Natural killer cell treated with Interleukin-12 subunit alpha and Interleukin-12 subunit beta and Interleukin-15 and Interleukin-18, amount 100 ng/mL, for 72 hours (primary cell): ENCODE data around the gene SPTB. TPM values are rescaled to one million over a fixed set of nuclear protein-coding genes. Genes with fewer than 3 reads are reported as not detected.
A peak's percentile ranks its signal among the peaks of the same experiment; 100 is the strongest.

ENCODE experiments used
- ATAC-seq, 2 donors: fragments of 150-1000 bp; cut with Tn5 transposase in 1 of 2; sonication (Bioruptor Pico), chemical (Tn5 transposase) in 1 of 2; 2 replicates each; pipeline ENCODE4 v1.10.0; 2021
- DNase-seq: peaks from one replicate; pipeline ENCODE4 v3.0.0; 2022; ENCODE audit warnings: low spot score
- H3K27ac Mint-ChIP-seq, 2 donors: 1 replicate in 1 of 2; 2 replicates in 1 of 2; pipeline ENCODE4 v1.8.0; 2022; ENCODE audit warnings: mixed read lengths in 2 of 2, mild to moderate bottlenecking in 1 of 2, moderate library complexity in 1 of 2
- H3K27me3 Mint-ChIP-seq, 2 donors: 1 replicate in 1 of 2; 2 replicates in 1 of 2; pipeline ENCODE4 v1.8.0; 2022; ENCODE audit warnings: mixed read lengths in 2 of 2
- H3K36me3 Mint-ChIP-seq: one replicate; pipeline ENCODE4 v1.8.0; 2022; ENCODE audit warnings: mixed read lengths
- H3K4me1 Mint-ChIP-seq, 2 donors: 1 replicate in 1 of 2; 2 replicates in 1 of 2; pipeline ENCODE4 v1.8.0; 2022; ENCODE audit warnings: low read depth in 2 of 2, mixed read lengths in 2 of 2, mild to moderate bottlenecking in 1 of 2
- H3K4me3 Mint-ChIP-seq: one replicate; pipeline ENCODE4 v1.8.0; 2022; ENCODE audit warnings: mixed read lengths
- H3K9me3 Mint-ChIP-seq: 2 replicates; pipeline ENCODE4 v1.8.0; 2022; ENCODE audit warnings: mixed read lengths
- total RNA-seq, 2 donors: library from RNA; stranded (reverse); gene quantifications; one replicate each; pipeline ENCODE4 v1.2.3, GENCODE V29; 2022

Gene SPTB
- total RNA-seq, 2 donors from 2014 or later = 0.07 to 0.14 TPM

DNA sequence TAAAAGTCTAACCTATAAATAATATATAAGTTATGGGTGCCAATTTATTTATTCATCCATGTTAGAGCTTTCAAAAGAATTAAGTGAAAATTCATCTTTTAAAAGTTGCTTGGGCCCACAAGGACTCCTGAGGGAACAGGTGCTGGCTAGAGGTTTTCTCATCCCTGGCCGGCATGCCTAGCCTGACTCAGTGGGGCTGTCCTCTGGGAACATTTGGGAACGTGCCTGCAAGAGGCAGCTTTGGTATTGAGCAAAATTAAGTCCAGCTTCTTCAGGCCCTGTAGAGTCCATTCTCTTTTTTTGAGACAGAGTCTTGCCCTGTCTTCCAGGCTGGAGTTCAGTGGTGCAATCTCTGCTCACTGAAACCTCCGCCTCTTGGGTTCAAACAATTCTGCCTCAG, 44.7 kb downstream of the SPTB start:
- Mint-ChIP-seq H3K4me3 (no peak overlapping the region), H3K27me3 (peaks cover 9 to 21% of the 10 kb centered on the region in 2 donors), H3K36me3 (no peaks in the 10 kb centered on the region), H3K9me3 (no peaks in the 10 kb centered on the region), H3K4me1 (no peaks in the 10 kb centered on the region), H3K27ac (no peak overlapping the region)
- ATAC-seq (no peak), DNase-seq (no peak)

DNA sequence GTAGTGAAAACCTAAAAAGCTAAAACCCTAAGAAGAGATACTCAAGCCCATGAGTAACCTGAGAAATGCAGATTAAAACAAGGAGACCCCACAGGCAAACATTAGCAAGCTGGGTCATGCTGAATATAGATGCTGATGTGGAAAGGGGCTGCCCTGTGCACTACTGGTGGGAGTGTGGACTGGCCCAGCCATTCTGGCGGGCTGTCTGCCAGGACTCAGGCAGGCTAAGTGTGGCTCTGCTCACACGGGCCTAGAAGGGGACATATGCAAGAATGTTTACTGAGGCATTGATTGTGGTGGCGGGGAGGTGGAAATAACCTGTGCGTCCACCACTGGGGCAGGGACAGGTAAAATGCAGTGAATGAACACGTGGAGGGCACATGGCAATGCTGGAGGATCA, 48.3 kb downstream of the SPTB start:
- Mint-ChIP-seq H3K4me1 (no peaks in the 10 kb centered on the region), H3K4me3 (no peak overlapping the region), H3K27me3 (peaks cover 0 to under 1% of the 10 kb centered on the region in 2 donors), H3K36me3 (no peaks in the 10 kb centered on the region), H3K9me3 (no peaks in the 10 kb centered on the region), H3K27ac (no peak overlapping the region)
- no peak for DNase-seq
- no peak for ATAC-seq

DNA sequence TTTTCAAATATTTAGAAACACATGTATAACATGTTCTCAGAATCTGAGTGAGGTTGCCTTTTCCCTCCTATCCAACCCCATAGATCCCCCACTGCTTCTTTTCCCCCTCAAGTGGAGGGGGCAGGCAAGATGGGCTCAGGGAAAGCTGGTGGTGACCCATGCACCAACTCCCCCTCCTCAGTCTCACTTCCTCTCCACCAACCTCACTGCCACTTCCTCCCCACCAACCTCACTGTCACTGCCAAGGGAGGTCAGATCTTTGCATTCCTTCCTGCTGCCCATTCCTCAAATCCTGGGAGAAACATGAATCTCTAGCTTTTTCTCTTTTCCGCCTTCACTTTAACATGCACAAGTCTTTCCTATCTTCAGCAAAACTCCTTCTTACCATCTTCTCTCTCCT, 48.7 kb downstream of the SPTB start:
- Mint-ChIP-seq H3K4me3 (no peak overlapping the region), H3K27ac (no peak overlapping the region), H3K27me3 (no peaks in the 10 kb centered on the region), H3K9me3 (no peaks in the 10 kb centered on the region), H3K4me1 (no peaks in the 10 kb centered on the region), H3K36me3 (no peaks in the 10 kb centered on the region)
- DNase-seq = no peak
- ATAC-seq = no peak

DNA sequence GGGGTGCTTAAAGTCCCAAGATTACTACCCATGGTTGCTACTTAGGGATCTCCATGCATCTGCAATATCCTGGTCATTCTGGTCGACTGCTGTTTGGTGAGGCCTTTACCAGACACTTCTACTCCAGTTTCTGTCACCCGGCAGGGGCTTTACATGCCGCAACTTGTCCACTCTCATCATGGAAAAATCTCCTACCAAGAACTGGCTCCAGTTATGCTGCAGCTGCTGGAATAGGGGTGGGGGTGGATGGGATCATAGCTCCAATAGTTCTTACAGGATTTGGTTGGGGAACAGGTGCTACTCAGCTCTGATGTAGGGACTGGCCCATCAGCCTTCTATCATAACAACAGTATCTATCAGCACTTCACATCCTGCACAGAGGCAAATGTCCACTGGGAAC, 51.6 kb downstream of the SPTB start:
- H3K4me1 Mint-ChIP-seq = peaks cover 0 to 6% of the 10 kb centered on the region in 2 donors
- ATAC-seq (no peak), DNase-seq (no peak)
- H3K27me3 Mint-ChIP-seq = peaks cover 8 to 10% of the 10 kb centered on the region in 2 donors
- H3K27ac Mint-ChIP-seq = no peak overlapping the region
- no peaks in the 10 kb centered on the region for H3K9me3 Mint-ChIP-seq
- no peak overlapping the region for H3K4me3 Mint-ChIP-seq
- no peaks in the 10 kb centered on the region for H3K36me3 Mint-ChIP-seq

DNA sequence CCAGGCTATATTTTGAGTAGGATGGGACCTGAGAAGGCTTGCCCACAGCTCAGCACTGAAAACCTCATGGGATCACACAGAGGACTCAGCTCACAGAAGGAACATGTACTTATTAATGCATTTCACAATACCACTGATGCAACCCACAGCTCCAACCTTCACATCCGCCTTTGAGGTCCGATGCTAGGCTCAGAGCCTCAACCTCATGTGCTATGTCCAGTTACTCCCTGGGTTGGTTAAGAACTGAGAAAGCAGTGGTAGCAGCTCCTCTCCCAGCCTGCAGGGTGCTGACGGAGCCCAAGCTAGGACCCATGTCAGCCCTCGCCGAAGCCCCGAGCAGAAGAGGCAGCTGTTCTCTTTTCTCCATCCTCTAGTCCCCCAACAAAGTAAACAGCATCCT, 52.9 kb downstream of the SPTB start:
- Mint-ChIP-seq H3K4me3 (no peak overlapping the region), H3K27me3 (peaks cover 8 to 11% of the 10 kb centered on the region in 2 donors), H3K4me1 (peaks cover 0 to 7% of the 10 kb centered on the region in 2 donors), H3K36me3 (no peaks in the 10 kb centered on the region), H3K27ac (no peak overlapping the region), H3K9me3 (no peaks in the 10 kb centered on the region)
- DNase-seq = no peak
- ATAC-seq = no peak

DNA sequence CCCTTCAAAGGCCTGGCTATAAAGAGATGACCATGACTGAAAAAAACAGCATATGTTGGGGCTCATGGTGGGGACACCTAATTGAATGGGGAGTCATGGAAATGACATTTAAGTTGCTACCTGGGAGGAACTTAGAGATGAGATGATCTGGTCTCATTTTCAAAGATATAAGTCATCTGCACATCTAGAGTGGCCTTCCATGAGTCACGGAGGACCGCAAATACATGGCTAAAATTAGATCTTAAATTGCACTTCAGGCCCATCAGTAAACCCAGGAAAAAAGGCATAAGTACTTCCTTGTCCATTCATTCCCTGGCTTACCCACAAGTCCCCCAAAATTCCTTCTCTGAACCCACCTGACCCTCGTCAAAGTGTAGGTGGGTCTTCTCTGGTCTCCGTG, 53.4 kb downstream of the SPTB start:
- Mint-ChIP-seq H3K4me3 (no peak overlapping the region), H3K27ac (no peak overlapping the region), H3K27me3 (peaks cover 10 to 13% of the 10 kb centered on the region in 2 donors), H3K9me3 (no peaks in the 10 kb centered on the region), H3K4me1 (peaks cover 0 to 7% of the 10 kb centered on the region in 2 donors), H3K36me3 (no peaks in the 10 kb centered on the region)
- DNase-seq = no peak
- ATAC-seq = no peak

DNA sequence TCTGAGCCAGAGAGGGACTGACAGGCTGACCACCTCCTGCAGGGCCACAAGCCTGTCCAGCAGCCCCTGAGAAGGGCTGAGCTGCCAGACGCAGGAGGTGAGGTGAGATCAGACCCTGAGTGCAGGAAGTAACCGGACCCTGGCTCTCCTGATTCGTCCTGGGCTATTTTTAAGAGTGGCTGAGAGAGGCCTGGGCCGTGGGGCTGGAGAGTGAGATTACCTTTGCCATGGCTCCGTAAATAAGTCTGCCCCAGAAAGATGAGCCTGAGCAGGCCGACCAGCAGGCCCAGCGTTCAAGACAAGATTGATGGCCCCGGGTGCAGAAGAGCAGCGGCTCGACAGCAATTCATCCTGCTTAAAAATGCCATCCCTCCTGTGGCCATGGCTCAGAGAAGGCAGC, 54.2 kb downstream of the SPTB start:
- no peaks in the 10 kb centered on the region for H3K9me3 Mint-ChIP-seq
- DNase-seq (no peak), ATAC-seq (no peak)
- H3K27me3 Mint-ChIP-seq = peaks cover 16% of the 10 kb centered on the region in 2 donors
- H3K4me3 Mint-ChIP-seq = no peak overlapping the region
- H3K27ac Mint-ChIP-seq = no peak overlapping the region
- no peaks in the 10 kb centered on the region for H3K36me3 Mint-ChIP-seq
- H3K4me1 Mint-ChIP-seq = peaks cover 0 to 7% of the 10 kb centered on the region in 2 donors

DNA sequence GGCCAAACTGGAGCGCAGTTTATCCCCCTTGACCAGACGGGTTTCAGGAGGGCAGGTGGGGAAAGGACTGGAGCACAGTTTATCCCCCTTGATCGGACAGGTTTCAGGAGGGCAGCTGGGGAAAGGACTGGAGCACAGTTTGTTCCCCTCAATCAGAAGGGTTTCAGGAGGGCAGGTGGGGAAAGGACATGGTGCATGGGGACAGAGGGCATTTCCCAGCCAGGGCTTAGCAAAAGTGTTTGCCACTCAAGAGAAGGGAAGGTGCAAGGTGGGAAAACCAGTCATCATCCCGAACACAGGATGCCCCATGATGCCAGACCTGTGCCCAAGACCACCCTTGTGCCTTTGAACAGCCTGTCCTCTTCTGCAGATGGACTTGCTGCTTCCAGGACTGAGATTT, 54.7 kb downstream of the SPTB start:
- peaks cover 16% of the 10 kb centered on the region in 2 donors for H3K27me3 Mint-ChIP-seq
- H3K4me1 Mint-ChIP-seq = peaks cover 0 to 7% of the 10 kb centered on the region in 2 donors
- H3K9me3 Mint-ChIP-seq = no peaks in the 10 kb centered on the region
- H3K36me3 Mint-ChIP-seq = no peaks in the 10 kb centered on the region
- H3K4me3 Mint-ChIP-seq = no peak overlapping the region
- no peak overlapping the region for H3K27ac Mint-ChIP-seq
- DNase-seq (no peak), ATAC-seq (no peak)

DNA sequence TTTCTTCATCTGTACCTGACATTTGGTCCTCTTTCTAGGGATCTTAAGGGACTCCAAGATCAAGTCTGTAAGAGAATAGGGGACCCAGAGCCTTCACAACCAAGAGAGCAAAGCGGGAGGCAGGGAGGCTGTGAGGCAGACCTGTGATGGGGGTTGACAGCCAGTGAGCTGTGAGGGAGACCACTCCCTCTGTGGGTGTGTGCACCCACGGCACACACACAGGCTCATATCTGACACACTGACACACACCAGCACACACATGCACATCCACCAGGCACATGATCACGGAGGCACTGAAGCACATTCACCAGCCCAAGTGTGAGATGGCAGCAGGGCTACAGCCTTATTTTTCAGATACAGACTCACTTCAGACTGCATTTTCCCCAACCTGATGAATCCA, 55.2 kb downstream of the SPTB start:
- DNase-seq = no peak
- Mint-ChIP-seq H3K4me3 (no peak overlapping the region), H3K36me3 (no peaks in the 10 kb centered on the region), H3K4me1 (peaks cover 0 to 7% of the 10 kb centered on the region in 2 donors), H3K9me3 (no peaks in the 10 kb centered on the region), H3K27ac (no peak overlapping the region), H3K27me3 (peaks cover 16 to 17% of the 10 kb centered on the region in 2 donors)
- ATAC-seq = no peak

DNA sequence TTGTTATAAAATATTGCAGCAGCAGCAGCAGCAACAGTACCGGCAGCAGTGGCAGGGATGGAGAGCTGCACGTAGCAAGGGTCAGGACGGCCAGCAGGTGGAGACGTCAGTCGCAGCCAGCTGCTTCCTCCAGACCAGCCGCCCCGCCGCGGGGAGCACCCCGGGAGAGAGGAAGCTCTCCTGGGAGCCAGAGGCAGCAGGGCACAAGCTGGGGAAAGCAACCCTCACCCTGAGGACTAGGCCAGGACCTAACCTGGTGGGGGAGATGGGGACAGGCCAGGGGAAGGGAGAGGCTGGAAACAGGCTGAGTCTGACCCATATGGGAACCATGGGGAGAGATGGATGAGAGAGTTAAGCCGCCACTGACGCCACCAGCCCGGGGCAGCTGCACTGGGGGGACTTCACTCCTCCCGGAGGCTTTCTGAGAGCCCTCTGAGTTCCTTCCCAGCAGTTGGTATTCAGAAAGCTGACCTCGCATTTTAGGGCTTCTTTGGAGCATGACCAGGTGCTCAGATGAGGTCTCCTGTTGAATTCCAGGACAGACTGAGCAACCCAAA, 56.3 kb downstream of the SPTB start:
- no peak overlapping the region for H3K4me3 Mint-ChIP-seq
- H3K27ac Mint-ChIP-seq = no peak overlapping the region
- peak; percentile 77 to 86 for ATAC-seq
- H3K36me3 Mint-ChIP-seq = no peaks in the 10 kb centered on the region
- peaks cover 0 to 7% of the 10 kb centered on the region in 2 donors for H3K4me1 Mint-ChIP-seq
- no peaks in the 10 kb centered on the region for H3K9me3 Mint-ChIP-seq
- DNase-seq = peak; percentile 69
- peaks cover 21 to 25% of the 10 kb centered on the region in 2 donors for H3K27me3 Mint-ChIP-seq

DNA sequence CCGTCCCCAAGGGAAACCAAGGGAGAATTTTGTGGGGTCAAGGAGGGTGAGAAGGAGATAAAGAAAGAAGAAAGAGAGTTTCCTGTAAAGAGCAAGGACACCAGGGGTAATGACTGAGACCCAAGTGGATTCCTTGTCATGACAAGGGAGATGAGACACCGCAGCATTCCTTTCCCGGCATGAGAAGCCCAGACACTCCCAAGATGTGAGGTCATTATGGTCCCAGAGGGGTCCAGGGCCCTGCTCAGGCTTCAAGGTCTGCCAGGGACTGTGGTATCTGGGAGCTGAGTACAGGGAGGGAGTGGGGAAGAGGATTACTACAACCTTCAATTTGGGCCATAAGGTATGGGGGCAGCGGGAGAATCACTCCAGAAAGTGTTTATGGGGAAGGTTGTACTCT, 58.1 kb downstream of the SPTB start:
- Mint-ChIP-seq H3K27ac (no peak overlapping the region), H3K4me3 (no peak overlapping the region), H3K36me3 (no peaks in the 10 kb centered on the region), H3K9me3 (no peaks in the 10 kb centered on the region), H3K27me3 (peaks cover 21 to 25% of the 10 kb centered on the region in 2 donors), H3K4me1 (peaks cover 0 to 7% of the 10 kb centered on the region in 2 donors)
- ATAC-seq (no peak), DNase-seq (no peak)

DNA sequence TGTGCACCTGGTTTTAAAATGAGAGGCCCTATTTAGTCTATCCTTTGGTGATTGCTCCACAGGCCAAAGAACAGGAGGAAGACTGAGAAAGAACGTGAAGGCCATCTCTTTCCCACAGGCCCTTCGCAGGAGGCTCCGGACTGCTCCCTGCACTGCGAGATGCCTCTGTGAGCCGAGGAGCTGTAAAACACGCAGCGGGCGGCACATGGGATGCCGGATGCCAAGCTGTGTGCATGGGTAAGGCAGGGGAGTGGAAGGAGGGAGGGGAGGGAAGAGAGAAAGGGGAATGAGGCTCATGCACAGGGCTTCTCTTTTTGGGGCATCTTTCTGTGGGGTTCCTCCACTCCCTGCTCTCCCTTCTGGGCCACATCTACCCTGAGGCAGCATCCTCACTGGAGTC, 61.6 kb downstream of the SPTB start:
- no peaks in the 10 kb centered on the region for H3K36me3 Mint-ChIP-seq
- no peak overlapping the region for H3K27ac Mint-ChIP-seq
- DNase-seq = no peak
- no peak for ATAC-seq
- peaks cover 0 to 2% of the 10 kb centered on the region in 2 donors for H3K4me1 Mint-ChIP-seq
- H3K4me3 Mint-ChIP-seq = no peak overlapping the region
- H3K27me3 Mint-ChIP-seq = peaks cover 11 to 22% of the 10 kb centered on the region in 2 donors
- no peaks in the 10 kb centered on the region for H3K9me3 Mint-ChIP-seq

DNA sequence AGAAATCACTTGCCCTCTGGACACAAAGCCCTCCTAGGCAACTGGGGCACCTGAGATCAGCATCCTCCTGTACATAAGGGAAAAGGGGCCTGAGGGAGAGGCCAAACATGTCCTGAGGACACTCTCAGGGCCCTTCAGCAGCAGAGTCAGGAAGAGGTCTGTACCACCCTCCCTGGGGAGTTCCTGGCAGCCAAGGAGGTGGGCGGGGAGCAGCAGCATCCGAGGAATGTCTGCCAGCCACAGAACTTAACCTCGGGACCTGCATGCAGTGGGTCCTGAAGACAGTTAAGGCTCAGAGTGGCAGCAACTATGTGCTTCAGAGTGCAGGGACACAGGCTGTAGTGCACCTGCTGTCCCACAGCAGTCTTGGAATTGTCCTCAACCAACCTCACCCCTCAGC, 62.1 kb downstream of the SPTB start:
- Mint-ChIP-seq H3K9me3 (no peaks in the 10 kb centered on the region), H3K27ac (no peak overlapping the region), H3K27me3 (peaks cover 12 to 22% of the 10 kb centered on the region in 2 donors), H3K4me3 (no peak overlapping the region), H3K4me1 (no peaks in the 10 kb centered on the region), H3K36me3 (no peaks in the 10 kb centered on the region)
- ATAC-seq (no peak), DNase-seq (no peak)

DNA sequence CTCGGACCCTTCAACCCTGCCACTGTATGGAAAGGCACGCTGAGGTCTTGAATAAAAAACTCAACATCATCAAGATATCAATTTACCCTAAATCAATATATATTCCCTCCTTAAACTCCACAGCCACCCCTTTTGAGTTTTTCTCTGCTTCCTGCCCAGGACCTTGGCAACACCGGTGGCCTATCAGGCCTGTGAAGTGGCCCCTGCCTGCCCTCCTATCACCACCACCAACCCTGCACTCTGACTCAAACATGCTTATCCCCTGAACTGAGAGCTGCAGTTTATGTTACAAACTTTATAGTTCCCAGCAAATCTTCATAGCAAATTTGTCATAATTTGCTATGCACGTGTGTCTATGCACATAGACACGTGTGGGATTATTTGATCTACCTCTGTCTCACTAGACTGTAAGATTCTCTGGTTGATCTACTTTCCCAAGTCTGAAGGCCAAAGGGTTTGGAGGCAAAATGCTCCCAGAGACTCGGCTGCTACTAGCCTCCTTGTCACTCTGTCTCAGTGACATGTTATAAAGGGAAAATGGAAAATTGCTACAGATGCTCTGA, 63.4 kb downstream of the SPTB start:
- ATAC-seq (no peak), DNase-seq (no peak)
- Mint-ChIP-seq H3K4me3 (no peak overlapping the region), H3K36me3 (no peaks in the 10 kb centered on the region), H3K27ac (no peak overlapping the region), H3K27me3 (peaks cover 10 to 20% of the 10 kb centered on the region in 2 donors), H3K4me1 (no peaks in the 10 kb centered on the region), H3K9me3 (no peaks in the 10 kb centered on the region)

DNA sequence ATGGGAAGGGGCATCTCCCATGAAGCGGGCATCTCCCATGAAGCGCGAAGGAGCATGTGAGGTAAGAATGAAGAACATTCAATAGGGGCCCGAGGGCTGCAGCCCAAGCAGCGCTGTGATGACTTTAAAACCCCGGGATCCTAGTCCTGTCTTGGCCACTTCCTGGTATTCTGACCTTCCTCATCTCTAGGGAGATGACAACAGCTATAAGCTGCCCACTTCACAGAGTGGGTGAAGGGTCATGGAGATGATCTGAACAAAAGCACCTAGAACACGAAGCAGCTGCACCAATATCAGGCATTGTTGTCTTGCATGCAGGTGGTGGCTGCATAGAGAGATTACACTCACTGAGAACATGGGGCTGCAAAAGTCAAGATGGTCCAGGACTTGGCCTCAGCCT, 64.5 kb downstream of the SPTB start:
- Mint-ChIP-seq H3K9me3 (no peaks in the 10 kb centered on the region), H3K4me1 (no peaks in the 10 kb centered on the region), H3K27ac (no peak overlapping the region), H3K4me3 (no peak overlapping the region), H3K36me3 (no peaks in the 10 kb centered on the region), H3K27me3 (peaks cover 7 to 14% of the 10 kb centered on the region in 2 donors)
- ATAC-seq (no peak), DNase-seq (no peak)
